Mucosa of gallbladder (tissue), 1 donor: Measurements from ENCODE around the gene RORB. TPM values are rescaled to one million over a fixed set of nuclear protein-coding genes. Genes with fewer than 3 reads are reported as not detected.

Experiments
- DNase-seq: peaks from one replicate; pipeline ENCODE4 v3.0.0-alpha.2; 2020; ENCODE audit warnings: low spot score
- total RNA-seq: library from RNA; stranded (reverse); gene quantifications from one replicate; pipeline ENCODE4 v1.2.1, GENCODE V29; 2021
- donor health status: DM: no; HTN: no; CAD: no.

Gene RORB
- total RNA-seq, 1 donor from 2014 or later, result 6.5 TPM

GRCh38 chr9:74719306-74719705 is 222.2 kb downstream of the RORB start:
- no peak for DNase-seq

- no peak for DNase-seq
Observed at GRCh38 chr9:74721696-74722660, 224.8 kb downstream of the RORB start.

- DNase-seq, result no peak
Observed at GRCh38 chr9:74724317-74724716, 227.2 kb downstream of the RORB start.

- DNase-seq, result no peak
Observed at GRCh38 chr9:74726581-74726980, 229.4 kb downstream of the RORB start.

GRCh38 chr9:74728176-74728575 is 231.0 kb downstream of the RORB start:
- no peak for DNase-seq

- DNase-seq, result no peak
Observed at GRCh38 chr9:74729136-74729695, 232.1 kb downstream of the RORB start.

GRCh38 chr9:74735761-74736160 is 238.6 kb downstream of the RORB start:
- DNase-seq, result no peak

GRCh38 chr9:74736646-74737045 is 239.5 kb downstream of the RORB start:
- DNase-seq, result no peak

- no peak for DNase-seq
Observed at GRCh38 chr9:74742191-74742790, 245.2 kb downstream of the RORB start.
